B cell (primary cell): ENCODE results near the gene BCAR1. TPM values are rescaled to one million over a fixed set of nuclear protein-coding genes. Genes with fewer than 3 reads are reported as not detected.
A peak's percentile ranks its signal among the peaks of the same experiment; 100 is the strongest.

ENCODE experiments used
- ATAC-seq: fragments of 200-7000 bp; cut with Tn5 transposase; one replicate; pipeline ENCODE4 v1.10.0; 2021; ENCODE audit warnings: low read depth, mild to moderate bottlenecking, moderate number of reproducible peaks, moderate library complexity
- CTCF ChIA-PET: fragments of 350-600 bp; sonication (Branson Sonifier 250); formaldehyde crosslinking; loops from one replicate; lab custom pipeline; 2021; ENCODE audit warnings: antibody characterized with exemption, inconsistent platforms; lab: Charles Lee
- POLR2A ChIA-PET: fragments of 350-600 bp; sonication (Branson Sonifier 250); formaldehyde crosslinking; loops from one replicate; lab custom pipeline; 2021; ENCODE audit warnings: antibody characterized with exemption; lab: Charles Lee
- DNase-seq: peaks from one replicate; pipeline ENCODE4 v3.0.0; 2013
- H2AFZ ChIP-seq: 2 replicates; pipeline ENCODE4 v1.6.1; 2012; ENCODE audit warnings: mild to moderate bottlenecking, low read depth, low read length; ENCODE audit not compliant: insufficient read depth, poor library complexity, severe bottlenecking
- H3K27ac ChIP-seq, 2 donors: 1 replicate in 1 of 2; 2 replicates in 1 of 2; pipeline ENCODE4 v1.5.1; 2012 to 2013; ENCODE audit warnings: low read length in 2 of 2, mild to moderate bottlenecking in 2 of 2, moderate library complexity in 1 of 2
- H3K27me3 ChIP-seq, 4 experiments: fragments of 200-600 bp in 1 of 4; sonication (generic) in 1 of 4; replicated peaks in 1 of 4; 1 replicate in 2 of 4; 2 replicates in 2 of 4; pipeline versions ENCODE4 v1.6.1 to v1.7.0; 2013 to 2016; ENCODE audit warnings: low read length in 3 of 4, mild to moderate bottlenecking in 2 of 4, mixed read lengths in 1 of 4, moderate library complexity in 1 of 4; ENCODE audit not compliant: insufficient read depth in 4 of 4, control insufficient read depth in 3 of 4; ENCODE audit errors: control extremely low read depth in 1 of 4
- H3K36me3 ChIP-seq, 2 experiments: replicated peaks in 1 of 2; 1 replicate in 1 of 2; 2 replicates in 1 of 2; pipeline versions ENCODE4 v1.6.1 to v1.7.1; 2013; ENCODE audit warnings: low read length in 1 of 2; ENCODE audit not compliant: insufficient read depth in 2 of 2, control insufficient read depth in 1 of 2; ENCODE audit errors: control extremely low read depth in 1 of 2, extremely low read depth in 1 of 2
- H3K4me1 ChIP-seq, 2 donors: fragments of 200-600 bp in 1 of 2; sonication (generic) in 1 of 2; 1 replicate in 1 of 2; 2 replicates in 1 of 2; pipeline versions ENCODE4 v1.5.1 to v1.6.1; 2013 to 2017; ENCODE audit warnings: low read length in 2 of 2; ENCODE audit not compliant: control insufficient read depth in 2 of 2, insufficient read depth in 2 of 2
- H3K4me2 ChIP-seq: replicated peaks from 2 replicates; pipeline ENCODE3; 2012; ENCODE audit warnings: mild to moderate bottlenecking, low read depth, low read length; ENCODE audit not compliant: poor library complexity, severe bottlenecking
- H3K4me3 ChIP-seq, 5 experiments: fragments of 200-600 bp in 1 of 5; sonication (generic) in 1 of 5; 1 replicate in 3 of 5; 2 replicates in 2 of 5; pipeline versions ENCODE4 v1.5.1 to v1.7.0; 2011 to 2016; ENCODE audit warnings: low read length in 4 of 5, mild to moderate bottlenecking in 4 of 5, low read depth in 2 of 5, control low read depth in 1 of 5, moderate library complexity in 1 of 5; ENCODE audit not compliant: insufficient read depth in 1 of 5; ENCODE audit errors: control extremely low read depth in 1 of 5, extremely low read depth in 1 of 5
- H3K79me2 ChIP-seq: fragments of 200-600 bp; sonication (generic); one replicate; pipeline ENCODE4 v1.6.0; 2016; ENCODE audit warnings: low read length; ENCODE audit not compliant: control insufficient read depth, insufficient read depth
- H3K9ac ChIP-seq: fragments of 200-600 bp; sonication (generic); 2 replicates; pipeline ENCODE4 v1.6.1; 2017; ENCODE audit warnings: mild to moderate bottlenecking, low read length, moderate library complexity
- H3K9me3 ChIP-seq, 3 donors: one replicate each; pipeline versions ENCODE4 v1.6.1 to v1.7.1; 2013; ENCODE audit warnings: low read length in 2 of 3; ENCODE audit not compliant: control insufficient read depth in 2 of 3, insufficient read depth in 1 of 3; ENCODE audit errors: control extremely low read depth in 1 of 3
- H4K20me1 ChIP-seq: 2 replicates; pipeline ENCODE4 v1.6.0; 2012; ENCODE audit warnings: mild to moderate bottlenecking, low read length; ENCODE audit not compliant: insufficient read depth, control insufficient read depth, poor library complexity, severe bottlenecking
- H3K27ac Mint-ChIP-seq: one replicate; pipeline ENCODE4 v1.8.0; 2021; ENCODE audit warnings: mixed read lengths
- H3K27me3 Mint-ChIP-seq: one replicate; pipeline ENCODE4 v1.8.0; 2021; ENCODE audit warnings: mixed read lengths
- H3K4me1 Mint-ChIP-seq: one replicate; pipeline ENCODE4 v1.8.0; 2021; ENCODE audit warnings: mixed read lengths
- H3K4me3 Mint-ChIP-seq: one replicate; pipeline ENCODE4 v1.8.0; 2021; ENCODE audit warnings: mixed read lengths
- H3K9me3 Mint-ChIP-seq: one replicate; pipeline ENCODE4 v1.8.0; 2022; ENCODE audit warnings: mixed read lengths; ENCODE audit not compliant: insufficient read depth
- CTCF ChIP-seq: fragments of 200-600 bp; IDR thresholded peaks from one replicate; pipeline ENCODE4 v1.8.0; 2022; ENCODE audit warnings: antibody characterized with exemption, mild to moderate bottlenecking
- EZH2 ChIP-seq: IDR thresholded peaks from 2 replicates; pipeline ENCODE4 v1.6.1; 2012; ENCODE audit warnings: borderline replicate concordance, low read depth, mild to moderate bottlenecking, moderate library complexity, low read length; ENCODE audit not compliant: insufficient read depth, poor library complexity, severe bottlenecking
- WGBS: methylation state at CpG from one replicate; pipeline ENCODE4 v1.1.5; 2013; ENCODE audit warnings: missing lambda C conversion rate; ENCODE audit not compliant: insufficient coverage; 5-methylcytosine and 5-hydroxymethylcytosine counted together
- intact Hi-C: fragments of 100-400 bp; cut with micrococcal nuclease; formaldehyde crosslinking; loops from one replicate; pipeline ENCODE4 v1.10.0; 2022
- polyA plus RNA-seq: library from polyadenylated mRNA; depleted of rRNA; stranded (reverse); fragments of >200 nt; gene quantifications from 2 replicates; pipeline ENCODE4 v1.2.3, GENCODE V29; 2012
- total RNA-seq, 2 donors: library from RNA; stranded (reverse); fragments of 120-200 nt in 1 of 2; gene quantifications; 1 replicate in 1 of 2; 2 replicates in 1 of 2; pipeline versions ENCODE4 v1.2.3 to v1.2.4, GENCODE V29; 2013 to 2022

The BCAR1 gene
- total and polyA plus RNA-seq, 2 donors (not counting 1 experiment from before 2014, with no cell fraction given): not detected

GRCh38 chr16:75222271-75222783, 29.1 kb downstream of the BCAR1 start:
- H3K4me2 ChIP-seq: no peak overlapping the region
- H3K9ac ChIP-seq: no peak overlapping the region
- Mint-ChIP-seq H3K4me1 (peaks cover 13% of the 10 kb centered on the region), H3K27ac (no peak overlapping the region), H3K9me3 (no peaks in the 10 kb centered on the region), H3K27me3 (peaks cover 12% of the 10 kb centered on the region), H3K4me3 (no peak overlapping the region)
- H3K79me2 ChIP-seq: no peaks in the 10 kb centered on the region
- H3K4me1 ChIP-seq: no peaks in the 10 kb centered on the region
- 82% methylated on average over 13 of the region's 16 CpGs for WGBS
- H2AFZ ChIP-seq: no peak overlapping the region
- intact Hi-C loops: no loop called here
- CTCF ChIA-PET: interaction anchor here (1.0 to 2.0 kb wide), 3 partner anchors 18 to 23 kb away, joined by 3 to 12 read pairs (median 4); no protein-coding TSS in a partner anchor
- TF ChIP-seq CTCF (no peak), EZH2 (no peak)
- no peak overlapping the region for H3K4me3 ChIP-seq
- H3K36me3 ChIP-seq: no peaks in the 10 kb centered on the region
- peaks cover 0 to 14% (median 3%) of the 10 kb centered on the region in 4 experiments for H3K27me3 ChIP-seq
- no peak overlapping the region for H3K27ac ChIP-seq
- POLR2A ChIA-PET: no interaction called here
- H3K9me3 ChIP-seq: no peaks in the 10 kb centered on the region
- no peak for ATAC-seq
- H4K20me1 ChIP-seq: no peaks in the 10 kb centered on the region
- no peak for DNase-seq

- Histone ChIP-seq H3K4me2 (peak overlapping the region; percentile 55), H3K36me3 (no peaks in the 10 kb centered on the region), H3K9ac (peak overlapping the region; percentile 42), H3K4me3 (peak overlapping the region in 1 of 5 experiments; percentile 19), H3K9me3 (no peaks in the 10 kb centered on the region), H3K27me3 (peaks cover 0 to 8% (median 0%) of the 10 kb centered on the region in 4 experiments), H4K20me1 (no peaks in the 10 kb centered on the region), H3K79me2 (no peaks in the 10 kb centered on the region), H3K27ac (no peak overlapping the region), H3K4me1 (no peaks in the 10 kb centered on the region), H2AFZ (peak overlapping the region; percentile 57)
- ChIA-PET POLR2A (no interaction called here), CTCF (interaction anchor here (0.7 to 2.9 kb wide), 3 partner anchors 21 to 166 kb away, joined by 3 to 6 read pairs (median 3); no protein-coding TSS in a partner anchor)
- H3K9me3 Mint-ChIP-seq: no peaks in the 10 kb centered on the region
- ATAC-seq: peak; percentile 57
- peak overlapping the region; percentile 55 for H3K4me3 Mint-ChIP-seq
- no CpG with 5 or more reads among the region's 5 CpGs for WGBS
- H3K4me1 Mint-ChIP-seq: peaks cover 13% of the 10 kb centered on the region
- no peak for DNase-seq
- peaks cover 12% of the 10 kb centered on the region for H3K27me3 Mint-ChIP-seq
- no peak overlapping the region for H3K27ac Mint-ChIP-seq
- TF ChIP-seq EZH2: no peak
- no peak for TF ChIP-seq CTCF
- intact Hi-C loops: no loop called here
These were observed 31.6 kb downstream of the BCAR1 start for GRCh38 chr16:75219838-75220237.
